Muscle of arm (tissue), 12 donors: ENCODE measurements around the gene FKBP3. TPM values are rescaled to one million over a fixed set of nuclear protein-coding genes. Genes with fewer than 3 reads are reported as not detected.

Experiments
- DNase-seq: peaks from one replicate; pipeline ENCODE4 v3.0.0-alpha.2; 2013
- polyA plus RNA-seq, 12 donors: library from polyadenylated mRNA; unstranded; fragments of 120-200 nt; gene quantifications; one replicate each; pipeline ENCODE4 v1.2.1, GENCODE V29; 2013; ENCODE audit not compliant: insufficient read length in 12 of 12

Gene FKBP3
- polyA plus RNA-seq, 12 donors: 101 to 153 (median 135) TPM; not detected in 1

DNA sequence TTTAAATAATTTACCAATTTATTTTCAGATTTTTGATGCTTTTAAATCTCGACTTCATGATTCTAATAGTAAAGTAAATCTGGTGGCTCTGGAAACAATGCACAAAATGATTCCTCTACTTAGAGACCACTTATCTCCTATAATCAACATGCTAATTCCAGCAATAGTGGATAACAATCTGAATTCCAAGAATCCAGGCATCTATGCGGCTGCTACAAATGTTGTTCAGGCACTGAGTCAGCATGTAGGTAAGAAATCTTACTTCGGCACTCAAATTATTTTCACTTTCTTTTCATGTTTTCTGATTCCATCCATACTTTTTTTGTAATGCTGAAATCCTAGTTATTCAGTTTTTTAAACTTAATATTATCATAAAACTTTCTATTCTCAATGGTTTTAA is 65.9 kb downstream of the FKBP3 start:
- DNase-seq: no peak

DNA sequence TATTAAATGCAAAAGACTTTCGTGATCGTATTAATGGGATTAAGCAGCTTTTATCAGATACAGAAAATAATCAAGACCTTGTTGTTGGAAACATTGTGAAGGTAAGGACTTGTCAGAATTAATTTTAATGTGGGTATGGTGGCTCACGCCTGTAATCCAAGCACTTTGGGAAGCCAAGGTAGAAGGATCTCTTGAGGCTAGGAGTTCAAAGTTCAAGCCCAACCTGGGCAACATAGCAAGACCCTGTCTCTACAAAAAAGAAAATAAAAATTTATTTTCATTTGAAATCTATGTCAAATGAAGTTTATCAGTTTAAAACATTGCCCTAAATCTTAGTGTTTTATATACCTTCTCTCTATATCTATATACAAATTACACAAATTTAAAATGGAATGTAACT is 67.6 kb downstream of the FKBP3 start:
- DNase-seq: no peak

DNA sequence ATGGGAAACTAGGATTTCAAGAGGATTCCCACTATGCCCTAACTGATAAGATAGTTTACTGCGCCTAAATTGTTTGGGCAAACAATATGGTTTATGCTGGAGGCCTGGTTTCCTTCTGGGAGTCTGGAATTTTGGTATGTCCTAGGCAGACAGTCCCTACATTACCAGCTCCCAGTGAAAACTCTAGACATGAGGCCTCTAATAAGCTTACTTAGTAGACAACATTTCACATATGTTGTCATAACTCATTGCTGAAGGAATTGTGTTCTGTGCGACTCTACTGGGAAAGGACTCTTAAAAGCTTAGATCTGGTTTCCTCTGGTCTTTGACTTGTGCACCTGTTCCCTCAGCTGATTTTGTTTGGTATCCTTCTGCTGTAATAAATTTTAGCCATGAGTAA is 68.3 kb downstream of the FKBP3 start:
- no peak for DNase-seq

Other genes starting within 250 kb of the FKBP3 start
- 10 to 100 TPM in 10 of 12 donors, 1 to 10 TPM in 1, not detected in 1; 9.2 to 21.6 (median 18.0) TPM for gene KLHL28, start 172.5 kb downstream of the FKBP3 start, polyA plus RNA-seq
- 10 to 100 TPM in 11 of 12 donors, not detected in 1; 22.3 to 34.5 (median 30.7) TPM for gene TOGARAM1, start 172.3 kb downstream of the FKBP3 start, polyA plus RNA-seq
- gene PRPF39, start 50.4 kb downstream of the FKBP3 start, polyA plus RNA-seq: 100 to 1,000 TPM in 2 of 12 donors, 10 to 100 TPM in 10; 38.6 to 167 (median 68.8) TPM
- 10 to 100 TPM in 1 of 12 donors, 1 to 10 TPM in 10, not detected in 1; 4.9 to 10.6 (median 7.0) TPM for gene FANCM, start 1.4 kb upstream of the FKBP3 start, polyA plus RNA-seq
- 10 to 100 TPM in 11 of 12 donors, not detected in 1; 12.7 to 53.1 (median 22.7) TPM for gene MIS18BP1, start 118.7 kb upstream of the FKBP3 start, polyA plus RNA-seq